HG03520 (cell line): ENCODE results near the gene ATP11A.
"Not testable (repeated sequence)": the region's sequence is repeated elsewhere in the genome, so short reads cannot be mapped to it uniquely, and the experiment has no call there.

ENCODE experiments used
- ATAC-seq: cut with Tn5 transposase; IDR thresholded peaks from one replicate; pipeline ENCODE4 v1.9.1; 2021; ENCODE audit warnings: mild to moderate bottlenecking, moderate library complexity; ENCODE audit not compliant: unreplicated experiment

ATP11A gene

DNA sequence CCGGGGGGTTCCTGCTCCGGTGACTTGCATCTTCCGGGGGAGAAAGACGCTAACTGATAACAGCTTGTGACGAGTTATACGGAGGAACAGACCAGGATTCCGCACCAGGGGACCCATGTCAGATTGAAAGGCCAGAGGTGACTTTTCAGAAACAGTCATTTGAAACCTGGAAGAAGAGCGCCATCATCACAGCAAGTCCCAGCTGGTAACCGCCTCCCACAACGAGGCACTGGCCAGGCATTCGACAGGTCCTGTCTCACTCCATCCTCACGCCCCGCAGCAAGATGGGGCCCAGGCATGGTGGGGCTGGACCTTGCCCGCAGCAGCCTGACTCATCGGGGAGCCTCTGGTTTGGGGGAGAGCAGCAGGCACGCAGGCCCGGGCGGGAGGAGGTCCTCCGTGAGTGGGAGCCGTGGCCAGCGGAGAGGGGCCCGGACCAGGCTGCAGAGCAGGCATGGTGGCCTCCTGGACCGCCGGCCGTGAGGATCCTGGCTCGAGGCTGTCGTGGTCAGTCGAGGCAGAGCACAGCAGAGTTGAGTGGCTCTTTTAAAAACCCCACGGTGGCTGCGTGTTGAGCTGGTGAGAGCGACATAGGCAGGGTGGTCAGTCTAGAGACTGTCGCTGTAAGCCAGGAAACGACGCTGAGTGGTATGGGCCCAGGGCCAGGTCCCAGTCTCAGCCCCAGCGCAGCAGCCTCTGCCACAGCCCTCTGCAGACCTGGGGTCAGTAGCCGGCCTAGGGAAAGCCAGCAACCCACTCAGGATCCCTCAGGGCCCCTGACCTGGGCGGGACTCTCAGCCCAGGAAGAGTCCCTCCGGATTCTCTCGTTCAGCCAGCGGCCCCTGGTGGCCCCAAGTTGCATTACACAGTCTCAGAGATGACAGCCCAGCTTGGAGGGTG is 184.3 kb downstream of the ATP11A start:
- peak; percentile 89 for ATAC-seq

DNA sequence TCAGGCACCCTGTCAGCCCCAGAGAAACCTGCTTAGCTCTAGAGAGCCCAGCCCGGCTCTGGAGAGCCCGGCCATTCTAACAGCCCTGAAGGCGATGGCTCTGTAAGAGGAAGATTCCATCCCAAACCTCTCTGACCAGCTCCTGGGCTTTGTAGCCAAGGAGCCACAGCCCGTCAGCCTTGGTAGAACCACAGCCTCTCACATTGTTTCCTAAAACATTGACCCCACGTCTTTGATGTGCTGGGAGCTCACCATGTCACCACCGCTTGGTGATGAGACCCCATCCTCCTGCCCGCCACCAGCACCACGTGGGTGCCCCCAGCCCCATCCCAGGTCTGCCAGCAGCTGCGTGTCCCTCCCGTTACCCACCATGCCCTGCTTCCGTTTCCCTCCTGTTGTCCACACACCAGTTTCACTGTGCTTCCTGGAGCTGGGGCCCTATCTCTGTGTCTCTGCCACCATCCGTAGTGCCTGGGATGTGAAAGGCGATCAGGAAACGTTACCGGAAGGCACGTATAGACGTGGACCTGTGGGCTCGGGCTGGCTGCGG is 185.0 kb downstream of the ATP11A start:
- ATAC-seq: no peak

GRCh38 chr13:112875627-112876026 is 185.8 kb downstream of the ATP11A start:
- ATAC-seq: no peak

DNA sequence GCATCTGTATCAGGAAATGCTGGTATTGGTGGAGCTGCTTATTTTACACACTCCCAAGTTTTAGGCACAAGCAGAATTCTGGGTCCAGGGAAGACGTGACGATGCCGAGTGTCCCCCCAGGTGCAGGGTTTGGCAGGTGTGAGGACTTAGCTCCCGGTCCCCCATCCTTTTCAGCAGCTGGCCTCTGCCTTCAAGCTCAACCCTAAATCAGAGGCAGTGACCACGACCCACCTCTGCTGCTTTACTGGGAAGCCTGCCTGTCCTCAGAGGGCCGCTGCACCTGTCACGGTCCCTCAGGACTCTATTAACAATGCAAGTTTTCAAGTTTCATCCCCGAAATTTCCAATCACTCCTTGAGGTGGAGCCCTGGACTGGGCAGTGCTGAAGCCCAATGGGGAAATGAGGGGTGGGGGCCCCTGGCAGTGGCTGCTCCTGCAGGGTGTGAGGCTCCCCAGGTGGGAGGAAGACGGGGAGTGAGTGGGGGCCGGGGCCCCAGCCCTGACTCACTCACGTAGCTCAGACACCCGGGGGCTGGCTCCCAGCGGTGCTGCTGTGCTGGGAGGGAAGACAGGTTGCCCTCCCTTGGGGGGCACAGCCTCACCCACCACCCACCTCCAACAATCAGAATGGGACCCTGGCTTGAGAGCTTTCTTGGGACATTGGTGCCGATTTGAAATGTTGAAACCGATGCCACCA is 186.6 kb downstream of the ATP11A start:
- no peak for ATAC-seq

DNA sequence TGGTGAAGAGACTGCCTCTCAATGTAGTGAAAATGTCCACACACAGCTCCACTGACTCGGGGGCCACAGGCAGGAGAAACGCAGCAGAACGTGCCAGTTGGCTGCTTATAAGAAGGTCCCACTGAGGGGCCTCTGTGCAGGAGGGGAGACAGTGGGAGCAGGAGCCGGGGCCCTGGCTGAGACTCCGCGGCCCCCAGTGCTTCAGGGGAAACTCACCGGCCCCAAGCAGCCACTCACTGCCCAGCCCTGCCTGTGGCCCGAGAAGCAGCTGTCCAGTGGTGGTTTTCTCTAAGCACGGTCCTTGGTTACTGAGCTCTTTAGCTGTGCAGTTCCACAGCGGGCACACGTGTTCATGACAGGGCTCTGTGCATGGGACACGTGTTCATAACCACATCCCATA is 187.2 kb downstream of the ATP11A start:
- no peak for ATAC-seq

GRCh38 chr13:112877539-112877938 is 187.7 kb downstream of the ATP11A start:
- no peak for ATAC-seq

- no peak for ATAC-seq
Observed at GRCh38 chr13:112877976-112878955, 188.4 kb downstream of the ATP11A start.

- ATAC-seq: no peak
Observed at GRCh38 chr13:112879283-112879833, 189.5 kb downstream of the ATP11A start.

- ATAC-seq: no peak
Observed at GRCh38 chr13:112880221-112880641, 190.4 kb downstream of the ATP11A start.

DNA sequence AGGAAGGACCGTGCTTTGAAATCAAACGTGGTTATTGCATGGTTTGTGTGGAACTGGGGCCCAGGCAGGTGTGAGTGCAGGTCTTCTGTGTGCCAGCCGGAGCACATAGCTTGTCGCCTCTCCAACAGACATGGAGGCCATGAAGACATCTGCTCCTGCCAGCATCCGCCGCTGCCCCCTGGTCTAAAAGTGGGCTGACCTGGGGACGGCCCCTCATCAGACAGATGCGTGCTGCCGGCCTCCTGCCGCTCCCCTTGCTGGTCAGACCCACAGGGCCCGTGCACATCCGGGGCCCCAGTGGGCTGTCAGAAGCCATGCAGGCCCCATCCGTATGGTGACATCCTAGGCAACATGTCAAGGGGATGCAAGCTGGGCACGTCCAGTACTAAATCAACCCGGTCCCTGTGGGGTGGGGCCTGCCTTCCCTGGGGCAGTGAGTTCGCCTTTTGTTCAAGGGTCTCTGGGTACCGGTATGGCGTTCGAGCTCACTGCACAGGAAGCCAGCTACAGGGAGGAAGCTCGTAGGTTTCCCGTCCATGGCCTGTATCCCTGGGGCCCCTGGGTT is 191.2 kb downstream of the ATP11A start:
- no peak for ATAC-seq

DNA sequence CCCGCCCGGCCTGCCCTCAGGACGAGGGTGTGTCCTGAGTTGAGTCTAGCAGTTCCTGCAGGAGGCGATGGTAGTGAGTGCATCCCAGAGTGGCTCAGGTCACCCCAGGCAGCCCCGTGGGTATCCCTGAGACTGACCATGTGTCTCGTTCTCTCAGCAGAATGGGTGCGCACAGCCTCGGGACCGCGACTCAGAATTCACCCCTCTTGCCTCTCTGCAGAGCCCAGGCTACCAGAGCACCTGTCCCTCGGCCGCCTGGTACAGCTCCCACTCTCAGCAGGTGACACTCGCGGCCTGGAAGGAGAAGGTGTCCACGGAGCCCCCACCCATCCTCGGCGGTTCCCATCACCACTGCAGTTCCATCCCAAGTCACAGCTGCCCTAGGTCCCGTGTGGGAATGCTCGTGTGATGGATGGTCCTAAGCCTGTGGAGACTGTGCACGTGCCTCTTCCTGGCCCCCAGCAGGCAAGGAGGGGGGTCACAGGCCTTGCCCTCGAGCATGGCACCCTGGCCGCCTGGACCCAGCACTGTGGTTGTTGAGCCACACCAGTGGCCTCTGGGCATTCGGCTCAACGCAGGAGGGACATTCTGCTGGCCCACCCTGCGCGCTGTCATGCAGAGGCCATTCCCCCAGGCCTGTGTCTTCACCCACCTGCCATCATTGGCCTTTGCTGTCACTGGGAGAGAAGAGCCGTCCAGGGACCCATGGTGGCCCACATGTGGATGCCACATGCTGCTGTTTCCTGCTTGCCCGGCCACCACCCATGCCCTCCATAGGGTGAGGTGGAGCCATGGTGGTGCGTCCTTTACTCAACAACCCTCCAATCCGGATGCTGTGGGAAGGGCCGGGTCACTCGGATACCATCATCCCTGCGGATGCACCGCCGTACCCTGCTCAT is 192.1 kb downstream of the ATP11A start:
- ATAC-seq: no peak

- ATAC-seq: no peak
Observed at GRCh38 chr13:112882555-112883024, 192.8 kb downstream of the ATP11A start.

DNA sequence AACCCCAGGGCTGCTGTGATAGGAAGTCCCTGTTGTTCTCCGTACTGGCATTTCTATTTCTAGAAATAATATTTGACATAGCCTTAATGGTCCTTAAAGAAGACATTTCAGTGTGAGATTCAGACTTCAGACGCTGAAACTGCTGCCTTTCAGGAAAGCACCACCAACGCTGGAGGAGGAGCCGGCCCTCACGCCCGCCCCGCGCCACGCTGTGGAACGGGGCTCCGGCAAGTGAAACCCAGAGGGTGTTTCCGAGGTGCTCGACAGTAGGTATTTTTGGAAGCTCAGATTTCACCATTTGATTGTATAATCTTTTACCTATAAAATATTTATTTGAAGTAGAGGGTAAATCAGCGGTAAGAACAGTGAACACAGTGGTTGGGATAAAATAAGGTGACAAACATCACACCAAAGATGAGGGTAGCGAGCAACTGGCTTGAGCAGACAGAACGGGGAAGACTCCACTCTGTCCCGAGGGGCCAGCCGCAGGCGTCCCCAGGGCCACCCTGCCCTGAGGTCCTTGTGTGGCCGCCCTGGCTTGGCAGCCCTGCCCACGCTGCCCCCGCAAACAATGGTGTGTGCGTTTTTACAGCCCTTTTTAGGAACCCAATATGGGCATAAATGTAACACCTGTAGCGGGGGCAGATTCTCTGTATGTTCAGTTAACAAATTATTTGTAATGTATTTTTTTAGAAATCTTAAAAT is 193.6 kb downstream of the ATP11A start:
- ATAC-seq: no peak

DNA sequence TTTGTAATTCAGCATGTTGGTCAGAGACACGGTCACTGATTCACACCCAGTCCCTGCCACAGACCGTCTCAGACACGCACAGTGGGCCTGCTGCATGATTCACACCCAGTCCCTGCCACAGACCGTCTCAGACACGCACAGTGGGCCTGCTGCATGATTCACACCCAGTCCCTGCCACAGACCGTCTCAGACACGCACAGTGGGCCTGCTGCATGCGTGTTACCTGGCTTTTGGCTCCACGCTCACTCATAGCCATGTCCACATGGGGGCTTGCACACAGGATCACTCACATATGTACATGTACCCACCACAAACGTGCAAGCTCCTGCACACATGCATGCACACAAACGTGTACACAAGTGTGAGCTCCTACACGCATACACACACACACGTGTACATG is 194.9 kb downstream of the ATP11A start:
- ATAC-seq: not testable (repeated sequence)

- ATAC-seq: no peak
Observed at GRCh38 chr13:112885242-112885781, 195.5 kb downstream of the ATP11A start.

DNA sequence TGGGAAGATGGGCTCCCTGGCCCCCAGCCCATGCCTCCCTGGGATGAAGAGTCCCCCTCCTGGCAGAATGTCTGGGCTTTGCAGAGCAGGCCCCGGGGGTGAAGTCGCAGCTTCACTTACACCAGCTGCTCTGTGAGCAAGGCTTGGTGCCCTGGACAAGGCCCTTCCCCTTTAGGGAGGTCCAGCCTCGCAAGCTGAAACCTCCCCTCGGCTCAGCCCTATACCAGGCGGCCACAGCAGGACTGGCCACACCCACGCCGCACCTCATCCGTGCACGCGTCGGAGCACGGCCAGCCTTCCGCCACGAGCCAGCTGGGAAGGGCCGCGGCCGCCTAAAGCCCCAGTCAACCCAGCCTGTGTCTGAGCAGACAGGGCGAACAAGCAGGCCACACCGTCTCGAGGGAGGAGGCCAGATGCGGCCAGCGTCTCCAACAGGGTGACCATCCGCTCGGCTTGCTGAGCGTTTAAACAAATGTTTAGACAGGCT is 196.0 kb downstream of the ATP11A start:
- no peak for ATAC-seq

DNA sequence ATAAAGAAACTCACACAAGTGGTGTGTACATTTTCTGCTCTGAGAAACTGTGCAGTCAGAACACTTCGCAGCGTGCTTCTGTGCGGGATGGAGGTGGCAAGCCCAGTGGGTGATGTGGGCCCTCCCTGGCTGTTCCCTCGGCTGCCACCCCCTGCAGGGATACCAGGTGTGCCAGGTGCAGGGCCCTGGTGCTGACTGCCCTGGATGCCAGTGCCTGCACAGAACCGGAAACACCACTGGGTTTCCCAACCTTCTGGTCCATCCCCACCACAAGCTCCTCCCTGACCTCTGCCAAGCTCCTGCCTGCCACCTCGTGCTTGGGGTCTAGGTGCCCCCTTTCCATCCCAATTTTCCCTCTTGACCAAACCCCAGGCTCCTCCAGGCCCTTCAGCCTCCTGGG is 197.3 kb downstream of the ATP11A start:
- no peak for ATAC-seq

GRCh38 chr13:112887557-112887991 is 197.7 kb downstream of the ATP11A start:
- ATAC-seq: no peak
